Loucy (cell line): ENCODE measurements around the gene ANKRD16.

Source experiments
- H2AFZ ChIP-seq: fragments of 200-600 bp; sonication (generic); 2 replicates; pipeline ENCODE4 v1.6.0; 2016; ENCODE audit warnings: antibody characterized with exemption, mild to moderate bottlenecking, low read length, moderate library complexity
- H3F3A ChIP-seq: fragments of 200-600 bp; 2 replicates; pipeline ENCODE4 v1.6.0; 2016; ENCODE audit warnings: antibody characterized with exemption, low read depth, mild to moderate bottlenecking
- H3K27me3 ChIP-seq: fragments of 200-600 bp; sonication (generic); 2 replicates; pipeline ENCODE4 v1.6.1; 2014; ENCODE audit warnings: low read length, mild to moderate bottlenecking; ENCODE audit not compliant: insufficient read depth, poor library complexity, severe bottlenecking
- H3K36me3 ChIP-seq: fragments of 200-600 bp; sonication (generic); 2 replicates; pipeline ENCODE4 v1.6.1; 2016; ENCODE audit warnings: low read length; ENCODE audit not compliant: insufficient read depth
- H3K4me1 ChIP-seq: fragments of 200-600 bp; sonication (generic); 2 replicates; pipeline ENCODE4 v1.5.1; 2014; ENCODE audit warnings: low read length, mild to moderate bottlenecking; ENCODE audit not compliant: insufficient read depth, poor library complexity, severe bottlenecking
- H3K4me2 ChIP-seq: fragments of 200-600 bp; sonication (generic); 2 replicates; pipeline ENCODE4 v1.6.0; 2014; ENCODE audit warnings: antibody characterized with exemption, low read length, low read depth, mild to moderate bottlenecking; ENCODE audit not compliant: poor library complexity, severe bottlenecking
- H3K4me3 ChIP-seq: fragments of 200-600 bp; sonication (generic); 2 replicates; pipeline ENCODE4 v1.5.1; 2014; ENCODE audit warnings: low read length, mild to moderate bottlenecking, mixed read lengths; ENCODE audit not compliant: poor library complexity, severe bottlenecking
- H3K79me2 ChIP-seq: fragments of 200-600 bp; sonication (generic); 2 replicates; pipeline ENCODE4 v1.6.1; 2014; ENCODE audit warnings: low read length; ENCODE audit not compliant: insufficient read depth
- H3K9ac ChIP-seq: fragments of 200-600 bp; sonication (generic); 2 replicates; pipeline ENCODE4 v1.6.0; 2014; ENCODE audit warnings: mild to moderate bottlenecking, low read depth, low read length, moderate library complexity; ENCODE audit not compliant: poor library complexity, severe bottlenecking
- H3K9me2 ChIP-seq: fragments of 200-600 bp; sonication (generic); replicated peaks from 2 replicates; pipeline ENCODE4 v1.6.1; 2016; ENCODE audit warnings: low read depth, low read length, mixed read lengths
- H3K9me3 ChIP-seq: fragments of 200-600 bp; sonication (generic); 2 replicates; pipeline ENCODE4 v1.6.1; 2014; ENCODE audit warnings: mild to moderate bottlenecking, antibody characterized with exemption, low read length, low read depth; ENCODE audit not compliant: insufficient read depth
- H4K20me1 ChIP-seq: fragments of 200-600 bp; sonication (generic); 2 replicates; pipeline ENCODE4 v1.6.0; 2014; ENCODE audit warnings: antibody characterized with exemption, low read length, mild to moderate bottlenecking; ENCODE audit not compliant: insufficient read depth, poor library complexity, severe bottlenecking
- EZH2phosphoT487 ChIP-seq: fragments of 200-600 bp; IDR thresholded peaks from 2 replicates; pipeline ENCODE4 v1.6.1; 2018; ENCODE audit warnings: antibody characterized with exemption, mild to moderate bottlenecking, moderate library complexity, borderline replicate concordance
- TF ChIP-seq, protein P1 (sequence below): fragments of 200-600 bp; sonication (generic); conservative IDR thresholded peaks from 2 replicates; pipeline ENCODE4 v1.5.1; 2014; ENCODE audit warnings: mild to moderate bottlenecking, antibody characterized with exemption, low read length

Gene ANKRD16

DNA sequence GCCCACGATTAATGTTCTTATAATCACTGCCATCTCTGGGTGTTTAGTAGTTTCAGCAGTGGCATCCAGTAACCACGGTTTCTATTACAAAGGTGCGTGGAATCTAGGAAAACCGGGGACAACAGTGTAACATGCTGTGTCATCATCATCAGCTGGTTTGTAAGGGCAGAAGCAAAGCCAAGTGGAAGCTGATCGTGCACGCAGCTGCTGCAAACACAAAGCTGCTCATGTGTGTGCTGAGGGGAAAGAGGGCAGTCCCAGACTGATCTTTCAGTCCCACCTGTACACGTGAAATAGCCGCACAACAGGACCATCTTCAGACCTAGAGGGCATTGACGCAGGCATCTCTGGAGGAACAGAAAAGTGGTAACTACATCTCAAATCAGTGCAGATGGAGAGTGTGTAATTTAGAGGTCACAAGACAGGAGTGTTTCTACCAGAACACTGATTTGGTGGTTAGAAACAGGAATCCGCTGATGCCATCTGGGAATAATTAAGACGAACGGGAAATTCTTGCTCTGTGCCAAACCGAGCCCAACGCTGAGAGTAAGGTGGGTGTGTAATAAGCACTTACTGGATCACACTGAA lies 13.4 kb downstream of the ANKRD16 start:
- no peak overlapping the region for H3K4me2 ChIP-seq
- no peaks in the 10 kb centered on the region for H4K20me1 ChIP-seq
- H2AFZ ChIP-seq: no peak overlapping the region
- H3K27me3 ChIP-seq: no peaks in the 10 kb centered on the region
- TF ChIP-seq, protein P1, sequence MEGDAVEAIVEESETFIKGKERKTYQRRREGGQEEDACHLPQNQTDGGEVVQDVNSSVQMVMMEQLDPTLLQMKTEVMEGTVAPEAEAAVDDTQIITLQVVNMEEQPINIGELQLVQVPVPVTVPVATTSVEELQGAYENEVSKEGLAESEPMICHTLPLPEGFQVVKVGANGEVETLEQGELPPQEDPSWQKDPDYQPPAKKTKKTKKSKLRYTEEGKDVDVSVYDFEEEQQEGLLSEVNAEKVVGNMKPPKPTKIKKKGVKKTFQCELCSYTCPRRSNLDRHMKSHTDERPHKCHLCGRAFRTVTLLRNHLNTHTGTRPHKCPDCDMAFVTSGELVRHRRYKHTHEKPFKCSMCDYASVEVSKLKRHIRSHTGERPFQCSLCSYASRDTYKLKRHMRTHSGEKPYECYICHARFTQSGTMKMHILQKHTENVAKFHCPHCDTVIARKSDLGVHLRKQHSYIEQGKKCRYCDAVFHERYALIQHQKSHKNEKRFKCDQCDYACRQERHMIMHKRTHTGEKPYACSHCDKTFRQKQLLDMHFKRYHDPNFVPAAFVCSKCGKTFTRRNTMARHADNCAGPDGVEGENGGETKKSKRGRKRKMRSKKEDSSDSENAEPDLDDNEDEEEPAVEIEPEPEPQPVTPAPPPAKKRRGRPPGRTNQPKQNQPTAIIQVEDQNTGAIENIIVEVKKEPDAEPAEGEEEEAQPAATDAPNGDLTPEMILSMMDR: no peak
- no peak for TF ChIP-seq EZH2phosphoT487
- peaks cover 15% of the 10 kb centered on the region; the same call in 1 of the 2 replicates for H3K36me3 ChIP-seq
- no peak overlapping the region for H3K4me3 ChIP-seq
- H3K9ac ChIP-seq: no peak overlapping the region
- H3F3A ChIP-seq: no peaks in the 10 kb centered on the region
- H3K79me2 ChIP-seq: no peaks in the 10 kb centered on the region
- no peaks in the 10 kb centered on the region for H3K9me2 ChIP-seq
- H3K9me3 ChIP-seq: no peaks in the 10 kb centered on the region
- no peaks in the 10 kb centered on the region for H3K4me1 ChIP-seq

DNA sequence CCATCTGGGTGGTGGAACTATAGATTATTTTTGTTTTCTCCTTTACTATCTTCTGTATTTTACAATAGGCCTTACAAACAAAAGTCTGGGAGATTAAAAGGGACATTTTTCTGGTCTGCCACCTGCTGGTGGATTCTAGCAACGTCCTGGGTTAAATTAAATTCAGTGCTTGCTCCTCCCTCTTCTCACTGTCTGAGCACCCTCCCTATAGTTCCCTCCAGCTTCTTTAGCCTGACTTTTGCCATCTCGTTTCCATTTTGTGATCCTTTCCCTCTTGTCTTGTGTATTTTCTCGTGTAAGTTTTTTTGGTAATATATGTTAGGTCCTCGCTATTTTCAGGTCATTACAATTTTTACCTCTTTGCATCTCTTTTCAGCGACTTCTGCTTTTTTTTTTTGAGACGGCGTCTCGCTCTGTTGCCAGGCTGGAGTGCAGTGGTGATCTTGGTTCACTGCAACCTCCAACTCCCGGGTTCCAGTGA lies 16.1 kb downstream of the ANKRD16 start:
- TF ChIP-seq EZH2phosphoT487: no peak
- TF ChIP-seq, protein P1: peak; percentile 76
- no peak overlapping the region for H3K9ac ChIP-seq
- H3K4me1 ChIP-seq: no peaks in the 10 kb centered on the region
- H2AFZ ChIP-seq: no peak overlapping the region
- H3F3A ChIP-seq: no peaks in the 10 kb centered on the region
- H3K9me2 ChIP-seq: no peaks in the 10 kb centered on the region
- H3K27me3 ChIP-seq: no peaks in the 10 kb centered on the region
- H3K79me2 ChIP-seq: no peaks in the 10 kb centered on the region
- peaks cover 15% of the 10 kb centered on the region; the same call in 1 of the 2 replicates for H3K36me3 ChIP-seq
- H3K4me2 ChIP-seq: no peak overlapping the region
- no peaks in the 10 kb centered on the region for H4K20me1 ChIP-seq
- H3K4me3 ChIP-seq: no peak overlapping the region
- no peaks in the 10 kb centered on the region for H3K9me3 ChIP-seq

DNA sequence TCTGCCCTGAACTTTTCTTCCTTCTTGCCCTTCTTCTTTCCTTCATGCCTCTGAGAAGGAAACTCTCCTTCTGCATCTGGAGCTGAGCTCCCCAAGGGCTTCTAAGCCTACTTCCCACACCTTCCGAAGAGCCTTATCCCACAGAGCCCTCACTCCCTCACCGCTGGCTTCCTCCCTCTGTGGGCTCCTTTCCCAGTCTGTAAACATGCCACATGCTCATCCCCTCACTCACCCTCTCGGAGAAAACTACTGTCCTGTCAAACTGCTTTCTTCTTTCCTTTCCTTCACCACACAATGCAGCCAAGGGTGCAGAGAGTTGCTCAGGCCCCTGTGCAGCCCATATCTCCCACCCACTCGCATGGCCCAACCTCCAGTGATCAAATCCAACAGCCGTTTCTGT lies 18.1 kb downstream of the ANKRD16 start:
- H2AFZ ChIP-seq: no peak overlapping the region
- no peaks in the 10 kb centered on the region for H3K9me3 ChIP-seq
- no peaks in the 10 kb centered on the region for H3K79me2 ChIP-seq
- H3F3A ChIP-seq: no peaks in the 10 kb centered on the region
- peaks cover 2% of the 10 kb centered on the region; the same call in 1 of the 2 replicates for H3K36me3 ChIP-seq
- H3K4me3 ChIP-seq: no peak overlapping the region
- H4K20me1 ChIP-seq: no peaks in the 10 kb centered on the region
- no peak overlapping the region for H3K9ac ChIP-seq
- H3K9me2 ChIP-seq: no peaks in the 10 kb centered on the region
- H3K4me2 ChIP-seq: no peak overlapping the region
- TF ChIP-seq, protein P1: no peak
- TF ChIP-seq EZH2phosphoT487: no peak
- no peaks in the 10 kb centered on the region for H3K27me3 ChIP-seq
- no peaks in the 10 kb centered on the region for H3K4me1 ChIP-seq
